GM19023 (cell line): ENCODE measurements around the gene PDE1A.

Experiments
- ATAC-seq: cut with Tn5 transposase; IDR thresholded peaks from one replicate; pipeline ENCODE4 v1.9.1; 2021; ENCODE audit warnings: mild to moderate bottlenecking, moderate library complexity; ENCODE audit not compliant: unreplicated experiment

PDE1A gene

DNA sequence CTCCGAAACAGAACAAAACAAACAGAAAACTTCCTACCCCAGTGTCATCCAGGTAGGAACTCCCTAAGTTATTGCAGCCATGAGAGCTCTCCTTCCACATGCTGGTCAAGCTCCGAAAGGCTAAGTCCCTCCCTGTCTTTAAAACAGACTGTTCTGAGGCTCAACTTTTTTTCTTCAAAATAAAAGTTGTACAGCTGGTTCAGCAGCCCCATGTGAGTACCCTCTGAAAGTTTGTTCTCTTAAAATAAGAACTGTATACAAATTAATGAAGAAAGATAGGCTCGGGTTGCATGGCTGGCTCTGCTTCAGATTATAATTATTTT, at the start of gene PDE1A:
PDE1A (minus strand) TSS at position 119 of the 323 bp plus-strand sequence.
- ATAC-seq: no peak

DNA sequence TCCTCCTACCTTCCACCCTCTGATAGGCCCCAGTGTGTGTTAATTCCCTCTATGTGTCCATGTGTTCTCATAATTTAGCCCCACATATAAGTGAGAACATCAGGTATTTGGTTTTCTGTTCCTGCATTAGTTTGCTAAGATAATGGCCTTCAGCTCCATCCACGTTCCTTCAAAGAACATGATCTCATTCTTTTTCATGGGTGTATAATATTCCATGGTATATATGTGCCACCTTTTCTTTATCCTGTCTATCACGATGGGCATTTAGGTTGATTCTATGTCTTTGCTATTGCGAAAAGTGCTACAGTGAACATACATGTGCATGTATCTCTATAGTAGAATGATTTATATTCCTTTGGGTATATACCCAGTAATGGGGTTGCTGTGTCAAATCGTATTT, 46.8 kb upstream of the PDE1A start:
- ATAC-seq: no peak

GRCh38 chr2:182463760-182464159, 36.9 kb upstream of the PDE1A start:
- no peak for ATAC-seq

DNA sequence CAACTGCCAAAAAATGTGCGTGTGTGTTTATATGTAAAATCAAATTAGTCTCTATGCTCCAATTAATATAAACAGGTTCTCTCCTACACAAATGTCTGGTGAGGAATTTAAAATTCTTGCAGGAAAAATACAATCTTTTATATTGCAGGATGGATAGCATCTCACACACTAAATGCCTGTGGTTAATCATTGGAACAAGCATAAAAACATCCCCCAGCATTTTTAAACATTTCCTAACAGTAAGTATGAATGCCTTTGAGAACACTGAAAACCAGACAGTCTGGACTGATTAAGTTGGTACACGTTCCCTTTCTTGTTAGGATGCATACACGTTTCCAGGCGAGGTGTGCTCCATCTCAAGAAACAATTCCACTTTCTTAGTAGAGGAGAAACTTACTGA, 29.9 kb upstream of the PDE1A start:
- ATAC-seq: no peak

DNA sequence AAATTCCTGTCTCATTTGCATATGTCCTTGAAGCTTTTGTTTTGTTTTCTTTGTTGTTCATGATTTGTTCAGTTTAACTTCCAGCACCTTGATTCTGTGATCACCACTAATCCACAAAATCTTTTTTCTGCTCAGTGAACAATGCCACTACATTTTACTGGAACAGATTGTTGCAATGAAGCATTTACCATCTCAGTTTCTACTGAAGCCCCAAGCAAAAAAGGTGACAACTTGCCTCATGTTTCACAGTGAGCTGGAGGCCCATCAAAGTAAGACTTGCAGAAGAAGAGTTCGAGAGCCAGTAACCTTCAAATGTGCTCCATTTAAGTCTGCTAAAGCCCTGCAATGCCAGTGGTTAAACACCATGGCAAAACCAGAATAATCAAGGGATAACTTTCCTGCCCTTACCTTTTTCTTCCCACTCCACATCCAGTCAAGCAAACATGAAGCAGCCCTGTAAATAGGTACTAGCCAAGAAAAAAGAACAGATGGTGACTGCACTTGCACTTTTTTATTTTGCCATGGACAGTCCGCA, 25.7 kb upstream of the PDE1A start:
- no peak for ATAC-seq

DNA sequence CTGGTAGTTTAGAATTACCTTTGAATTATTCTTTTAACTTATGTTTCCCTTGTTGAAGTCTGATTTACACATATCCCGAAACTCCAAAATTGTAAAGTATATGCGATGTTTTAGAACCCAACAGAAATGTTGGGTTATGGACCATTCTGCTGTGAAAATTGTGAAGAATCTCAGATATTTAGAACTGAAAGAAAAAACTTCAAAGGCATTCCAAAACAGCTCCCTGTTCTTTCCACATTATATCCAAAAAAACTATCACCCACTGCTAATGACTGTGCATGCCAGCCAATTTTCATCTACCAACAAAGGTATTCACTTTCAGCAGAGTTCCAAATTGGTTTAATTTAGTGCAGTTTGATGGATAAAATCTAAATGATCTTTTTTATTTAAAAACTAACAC, 21.5 kb upstream of the PDE1A start:
- ATAC-seq: no peak

- no peak for ATAC-seq
Measured at GRCh38 chr2:182447863-182448262, 21.0 kb upstream of the PDE1A start.

GRCh38 chr2:182447163-182447562, 20.3 kb upstream of the PDE1A start:
- ATAC-seq: no peak

DNA sequence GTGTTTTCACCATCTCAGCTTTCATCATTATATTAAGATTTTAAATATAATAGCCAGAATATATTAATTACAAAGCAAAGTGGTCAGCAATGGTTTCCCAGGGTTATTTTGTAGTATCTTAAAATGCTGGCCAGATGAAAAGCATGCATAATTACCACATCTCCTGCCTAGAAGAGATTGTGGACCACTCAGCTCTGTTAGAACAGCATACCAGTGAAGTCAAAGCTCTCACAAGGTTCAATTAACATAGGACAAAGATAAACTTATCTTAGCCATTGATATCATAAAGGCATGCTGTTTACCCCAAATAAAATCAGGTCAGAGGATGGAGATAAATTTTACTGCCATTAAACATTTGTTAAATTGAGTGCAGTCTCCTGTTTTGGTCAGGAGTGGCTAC, 19.3 kb upstream of the PDE1A start:
- no peak for ATAC-seq

GRCh38 chr2:182445391-182445965, 18.6 kb upstream of the PDE1A start:
- no peak for ATAC-seq

- ATAC-seq: no peak
Measured at GRCh38 chr2:182444806-182445205, 18.0 kb upstream of the PDE1A start.

GRCh38 chr2:182444170-182444569, 17.3 kb upstream of the PDE1A start:
- no peak for ATAC-seq

DNA sequence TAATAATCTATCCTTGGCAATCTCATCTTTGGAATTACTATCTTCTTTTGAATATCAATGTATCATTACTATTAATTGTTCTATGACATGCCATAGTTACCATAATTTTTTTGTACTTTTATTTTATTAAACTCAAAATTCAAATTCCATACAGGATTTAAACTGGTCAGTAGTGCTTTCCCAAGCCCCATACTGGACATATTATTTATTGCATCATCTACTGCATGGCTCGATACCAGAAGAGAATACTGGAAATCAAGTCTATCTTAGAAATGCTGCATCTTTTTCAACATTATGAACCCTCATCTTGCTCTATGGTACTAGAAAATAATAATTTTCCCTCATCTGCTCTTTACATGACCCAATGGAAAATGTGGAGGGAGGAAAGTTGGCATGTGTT, 9.4 kb upstream of the PDE1A start:
- ATAC-seq: no peak

GRCh38 chr2:182435754-182436153, 8.9 kb upstream of the PDE1A start:
- no peak for ATAC-seq

DNA sequence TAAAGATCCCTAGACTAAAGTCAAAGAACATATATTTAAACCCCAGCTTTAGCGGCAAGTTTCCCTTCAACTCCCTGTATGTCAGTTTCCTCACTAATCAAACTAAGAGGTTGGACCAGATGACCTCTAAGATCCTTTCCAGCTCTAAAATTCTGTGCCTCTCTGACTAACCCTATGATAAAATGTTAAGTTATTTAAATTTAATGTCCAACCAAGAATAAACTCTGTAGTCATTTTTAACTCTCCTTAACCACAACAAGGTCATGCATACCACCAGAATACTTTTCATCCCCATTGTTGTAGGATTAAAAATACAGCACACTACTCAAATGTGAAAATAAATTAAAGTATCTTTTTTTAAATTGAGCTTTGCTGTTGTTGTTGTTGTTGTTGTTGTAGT, 5.2 kb upstream of the PDE1A start:
- no peak for ATAC-seq

GRCh38 chr2:182428476-182428875, 1.6 kb upstream of the PDE1A start:
- no peak for ATAC-seq

GRCh38 chr2:182426082-182426917, 536 bp downstream of the PDE1A start:
- no peak for ATAC-seq

DNA sequence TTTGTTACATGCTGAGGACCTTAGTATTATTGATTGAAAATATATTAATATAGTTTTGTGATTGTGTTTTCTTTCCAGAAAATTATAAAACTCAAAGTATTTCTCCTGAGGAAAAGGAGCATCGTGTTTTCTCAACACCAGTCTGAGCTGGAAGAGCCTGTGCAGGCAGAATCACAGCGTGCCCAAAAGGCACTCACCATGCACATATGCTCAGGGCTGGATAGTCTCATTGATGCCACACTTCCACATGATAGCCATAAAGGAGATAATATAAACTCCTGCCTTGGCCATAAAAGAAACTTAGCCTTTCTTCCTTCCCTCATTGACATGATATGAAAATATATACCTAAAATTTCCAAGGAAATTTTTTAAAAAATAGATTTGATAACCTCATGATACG, 4.0 kb downstream of the PDE1A start:
- no peak for ATAC-seq

- no peak for ATAC-seq
Measured at GRCh38 chr2:182420669-182421068, 6.2 kb downstream of the PDE1A start.

DNA sequence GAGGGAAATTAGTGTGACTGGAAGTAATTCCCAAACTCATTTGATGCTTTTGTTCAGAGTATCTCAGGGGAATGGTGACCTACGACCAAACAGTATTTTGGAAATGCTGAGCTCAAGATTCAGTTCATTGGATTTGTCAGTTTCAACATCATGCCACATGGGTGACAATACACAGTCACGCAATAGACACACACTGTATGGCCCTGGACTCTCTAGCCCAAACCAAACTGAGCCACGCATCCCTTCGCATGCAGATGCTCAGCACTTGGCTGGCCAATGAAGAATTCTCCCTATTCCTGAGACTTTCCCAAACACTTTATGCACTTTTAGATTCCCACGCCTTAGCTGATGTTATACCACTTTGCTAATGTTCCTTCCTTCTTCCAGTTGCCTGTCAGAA, 10.0 kb downstream of the PDE1A start:
- no peak for ATAC-seq

DNA sequence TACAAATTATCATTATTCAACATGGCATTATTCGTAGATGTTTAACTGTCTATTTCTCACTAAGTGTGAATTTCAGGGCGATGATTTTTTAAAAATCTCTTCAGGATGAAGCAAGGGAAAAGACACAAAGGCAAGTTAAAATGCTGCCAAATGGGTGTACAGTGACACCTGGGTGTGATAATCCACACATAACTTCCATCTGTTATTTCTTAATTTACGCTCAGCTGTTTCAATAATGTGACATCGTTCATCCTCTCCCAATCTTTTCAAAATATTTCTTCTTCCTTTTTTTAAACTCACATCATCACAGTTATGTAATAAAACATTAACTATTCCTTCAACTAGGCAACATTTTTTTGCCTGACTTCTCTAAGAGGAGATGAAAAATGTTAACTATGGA, 10.6 kb downstream of the PDE1A start:
- ATAC-seq: no peak

DNA sequence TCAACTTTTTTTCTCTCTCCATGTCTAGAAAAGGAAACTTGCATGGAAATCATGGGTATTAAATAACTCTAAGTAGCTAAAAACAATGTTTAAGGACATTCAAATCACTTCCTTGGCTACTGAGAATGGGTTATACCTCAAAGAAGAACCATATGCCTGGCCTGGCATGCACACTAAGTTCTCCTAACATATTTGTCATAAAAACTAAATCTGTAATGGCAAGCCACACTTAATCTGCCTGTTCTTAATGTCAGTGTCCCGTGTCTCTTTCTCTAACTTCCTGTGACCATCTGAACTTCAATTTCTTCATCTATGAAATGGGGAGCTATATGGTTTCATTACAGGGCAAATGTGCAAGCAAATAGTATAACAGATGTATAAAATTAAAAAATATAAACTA, 11.1 kb downstream of the PDE1A start:
- ATAC-seq: no peak

GRCh38 chr2:182412858-182413257, 14.0 kb downstream of the PDE1A start:
- no peak for ATAC-seq
